DMS153 treated with DMSO at 0.1 percent for 48 hours (cell line): ENCODE data around the gene FHIT.
"Not testable (repeated sequence)": the region's sequence is repeated elsewhere in the genome, so short reads cannot be mapped to it uniquely, and the experiment has no call there.

ENCODE experiments used
- DNase-seq: peaks from one replicate; lab custom pipeline; 2025; ENCODE audit not compliant: unreplicated experiment; lab: John Stamatoyannopoulos, UW

FHIT gene

DNA sequence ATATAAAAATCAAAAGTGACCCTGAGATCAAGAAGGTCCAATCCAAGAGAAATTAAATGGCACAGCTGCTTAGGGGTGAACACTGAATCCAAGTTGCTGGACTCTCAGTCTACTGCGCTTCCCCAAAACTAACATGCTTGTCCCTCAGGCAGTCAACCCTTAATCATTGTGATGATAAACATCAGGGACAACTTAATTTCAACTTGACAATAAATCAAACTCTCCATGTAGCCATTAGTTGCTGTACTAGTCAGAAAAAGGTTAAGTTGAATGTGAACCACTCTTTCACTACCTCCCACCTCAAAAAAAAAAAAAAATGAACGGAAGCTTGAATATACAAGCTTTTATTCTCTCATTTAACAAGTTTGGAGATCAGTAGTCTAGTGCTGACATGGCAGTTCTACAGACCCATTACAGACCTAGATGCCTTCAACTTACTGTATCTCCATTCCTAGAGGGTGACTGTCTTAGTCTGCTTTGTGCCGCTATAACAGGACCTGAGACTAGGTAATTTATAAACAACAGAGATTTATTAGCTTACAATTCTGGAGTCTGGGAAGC, 185.7 kb downstream of the FHIT start:
- peak; percentile 5 for DNase-seq

DNA sequence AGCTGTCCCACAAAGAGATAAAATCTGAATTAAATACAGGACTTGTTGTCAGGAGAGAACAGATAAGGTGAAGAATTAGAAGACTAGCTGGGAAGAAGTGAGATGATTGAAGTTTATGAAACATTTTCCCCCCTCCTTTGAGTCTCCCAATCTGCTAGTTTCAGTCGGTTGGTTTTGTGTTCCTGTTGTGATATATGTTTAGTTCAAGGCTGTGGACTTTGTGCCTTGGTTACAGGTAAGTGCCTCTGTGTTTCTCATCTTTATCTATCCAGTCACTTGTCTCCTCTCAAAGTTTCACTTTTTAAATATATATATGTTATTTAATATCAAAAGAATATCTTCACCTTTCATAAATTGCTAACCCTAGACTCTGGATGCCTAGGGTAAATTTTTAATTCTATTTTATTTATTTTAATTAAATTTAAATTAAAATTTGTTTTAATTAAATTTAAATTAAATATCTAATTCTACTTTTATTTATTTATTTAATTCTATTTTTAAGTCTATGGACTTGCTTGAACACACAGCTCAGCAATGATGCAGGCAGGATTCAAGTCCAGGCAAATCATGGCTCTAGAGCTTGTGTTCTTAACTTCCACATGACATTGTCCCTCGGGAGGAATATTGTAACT, 190.0 kb downstream of the FHIT start:
- no peak for DNase-seq

DNA sequence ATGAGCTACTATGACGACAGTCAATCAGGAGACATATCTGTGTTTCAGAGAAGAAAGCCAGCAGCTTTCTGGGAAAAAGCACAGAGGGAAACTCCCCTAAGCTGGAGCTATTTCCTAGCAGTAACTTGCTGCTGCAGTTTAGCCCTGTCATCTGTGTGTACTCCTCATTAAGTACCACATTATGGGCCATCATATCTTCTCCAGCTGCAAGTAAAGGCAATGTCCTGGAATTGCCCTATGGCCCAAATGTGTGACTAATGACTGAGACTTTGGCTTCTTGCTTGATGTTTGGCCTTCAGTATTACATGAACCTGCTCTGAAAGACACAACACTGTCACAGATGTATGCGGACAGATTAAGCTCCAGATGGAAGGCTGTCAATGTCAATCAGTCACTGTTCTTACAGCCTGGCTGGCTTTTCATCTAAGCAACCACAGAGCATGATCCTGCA, 190.8 kb downstream of the FHIT start:
- no peak for DNase-seq

GRCh38 chr3:61058836-61059235, 192.4 kb downstream of the FHIT start:
- DNase-seq = no peak

DNA sequence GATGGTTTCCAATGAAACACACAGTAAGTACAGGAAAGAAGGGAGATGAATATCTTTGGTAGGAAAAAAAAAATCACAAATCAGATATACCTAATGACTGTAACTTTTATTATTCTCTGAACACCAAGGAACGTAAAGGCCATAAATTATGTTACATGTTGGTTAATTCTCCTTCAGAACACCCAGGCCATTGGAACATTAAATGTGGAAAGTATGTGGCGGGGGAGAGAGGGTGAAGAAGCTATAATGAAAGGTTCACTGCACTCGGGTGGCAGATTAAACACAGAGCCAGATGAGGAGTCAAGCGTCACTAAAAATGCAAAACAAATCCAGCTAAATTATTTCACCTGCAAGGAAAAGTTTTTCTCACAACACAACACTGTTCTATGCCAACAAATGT, 193.8 kb downstream of the FHIT start:
- no peak for DNase-seq

DNA sequence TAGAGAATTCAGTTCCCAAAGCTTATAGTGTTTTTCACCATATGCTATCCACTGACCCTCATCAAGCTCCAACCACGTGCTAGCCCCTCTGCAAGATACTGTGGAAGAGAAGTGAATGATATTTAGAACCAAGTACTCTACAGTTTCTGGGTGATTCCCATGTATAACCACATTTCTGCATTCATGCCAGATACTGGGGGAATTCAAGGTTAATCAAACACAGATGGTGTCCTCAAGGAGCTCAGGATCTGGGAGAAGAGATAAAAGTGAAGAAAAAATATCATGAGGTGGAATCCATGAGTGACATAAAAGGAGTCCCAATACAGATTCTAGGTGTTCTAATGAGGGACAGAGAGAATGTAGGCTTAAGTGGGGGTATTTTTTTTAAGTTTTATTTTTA, 195.8 kb downstream of the FHIT start:
- no peak for DNase-seq

DNA sequence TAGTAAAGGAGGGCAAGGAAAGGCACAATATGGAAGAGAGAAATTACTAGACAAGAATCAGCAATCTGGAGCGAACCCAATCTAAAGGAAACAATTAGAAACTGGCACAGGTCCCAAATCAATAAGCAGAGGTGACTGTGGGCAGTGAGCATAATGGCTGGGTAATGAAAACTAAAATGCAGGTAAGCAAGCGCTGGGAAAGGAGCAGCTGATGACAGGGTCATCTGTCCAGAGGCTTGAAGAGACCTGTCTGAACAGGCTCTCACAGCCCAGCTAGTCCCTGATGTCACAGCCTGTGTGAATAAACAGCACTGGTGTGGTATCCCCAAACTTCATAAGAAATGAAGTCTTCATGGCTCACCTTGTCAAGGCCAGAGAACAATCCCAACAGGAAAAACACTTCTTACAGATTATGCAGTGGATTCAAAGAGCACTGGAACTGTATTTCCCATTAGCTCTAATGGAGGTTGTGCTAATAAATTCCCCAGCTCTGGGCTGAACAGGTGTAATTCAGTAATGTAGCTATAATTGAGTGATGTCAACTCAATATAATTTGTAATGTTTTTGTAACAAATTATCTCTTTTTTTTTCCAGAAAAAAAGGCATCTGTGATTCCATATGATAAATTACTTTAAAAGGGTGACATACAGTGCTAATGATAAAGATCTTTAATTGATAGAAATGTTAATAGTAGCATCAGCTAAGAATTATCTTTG, 197.3 kb downstream of the FHIT start:
- DNase-seq = no peak

- no peak for DNase-seq
Measured at GRCh38 chr3:61052851-61053250, 198.4 kb downstream of the FHIT start.

DNA sequence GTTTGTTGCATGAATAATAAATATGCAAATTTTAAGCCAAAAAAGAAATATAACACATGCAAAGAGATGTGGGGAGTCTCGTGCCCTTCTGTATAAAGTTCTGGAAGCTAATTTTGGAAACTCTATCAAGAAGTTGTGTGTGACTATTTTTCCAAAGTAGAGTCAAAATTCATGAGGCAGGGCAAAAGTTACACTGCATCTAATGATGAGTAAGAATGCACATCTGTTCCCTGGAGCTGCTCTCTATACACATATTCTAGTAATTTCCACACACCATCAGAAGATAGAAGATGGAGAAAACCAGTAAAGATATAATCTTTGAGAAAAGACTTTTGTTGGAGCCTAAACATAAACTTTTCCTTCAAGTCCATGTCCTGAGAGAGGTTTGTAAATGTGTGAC, 199.6 kb downstream of the FHIT start:
- no peak for DNase-seq

DNA sequence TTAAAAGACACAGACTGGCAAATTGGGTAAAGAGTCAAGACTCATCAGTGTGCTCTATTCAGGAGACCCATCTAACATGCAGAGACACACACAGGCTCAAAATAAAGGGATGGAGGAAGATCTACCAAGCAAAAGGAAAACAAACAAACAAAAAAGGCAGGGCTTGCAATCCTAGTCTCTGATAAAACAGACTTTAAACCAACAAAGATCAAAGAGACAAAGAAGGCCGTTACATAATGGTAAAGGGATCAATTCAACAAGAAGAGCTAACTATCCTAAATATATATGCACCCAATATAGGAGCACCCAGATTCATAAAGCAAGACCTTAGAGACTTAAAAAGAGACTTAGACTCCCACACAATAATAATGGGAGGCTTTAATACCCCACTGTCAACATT, 206.1 kb downstream of the FHIT start:
- not testable (repeated sequence) for DNase-seq

GRCh38 chr3:61043156-61043555, 208.1 kb downstream of the FHIT start:
- DNase-seq = no peak

- no peak for DNase-seq
Measured at GRCh38 chr3:61040618-61041017, 210.6 kb downstream of the FHIT start.

DNA sequence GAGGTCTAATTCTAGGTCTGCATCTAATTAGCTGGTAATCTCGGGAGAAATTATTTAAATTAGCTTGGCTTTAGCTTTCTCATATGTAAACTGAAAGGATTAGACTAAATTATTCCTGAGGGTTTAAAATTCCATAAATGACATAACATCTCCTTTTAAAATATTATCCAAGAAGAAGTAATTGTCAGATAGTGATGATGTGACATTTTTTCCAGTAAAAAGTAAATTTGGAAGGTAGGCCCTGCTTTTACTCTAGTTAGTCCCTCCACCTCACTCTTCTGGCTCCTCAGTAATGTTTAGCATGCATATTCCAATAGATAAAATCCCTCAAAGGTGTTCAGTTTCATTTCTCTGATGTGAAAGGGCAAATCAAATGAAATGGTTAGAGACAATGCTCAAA, 215.7 kb downstream of the FHIT start:
- no peak for DNase-seq

GRCh38 chr3:61032991-61033390, 218.3 kb downstream of the FHIT start:
- DNase-seq = no peak

GRCh38 chr3:61031503-61031902, 219.7 kb downstream of the FHIT start:
- DNase-seq = no peak

GRCh38 chr3:61030469-61031035, 220.7 kb downstream of the FHIT start:
- no peak for DNase-seq

DNA sequence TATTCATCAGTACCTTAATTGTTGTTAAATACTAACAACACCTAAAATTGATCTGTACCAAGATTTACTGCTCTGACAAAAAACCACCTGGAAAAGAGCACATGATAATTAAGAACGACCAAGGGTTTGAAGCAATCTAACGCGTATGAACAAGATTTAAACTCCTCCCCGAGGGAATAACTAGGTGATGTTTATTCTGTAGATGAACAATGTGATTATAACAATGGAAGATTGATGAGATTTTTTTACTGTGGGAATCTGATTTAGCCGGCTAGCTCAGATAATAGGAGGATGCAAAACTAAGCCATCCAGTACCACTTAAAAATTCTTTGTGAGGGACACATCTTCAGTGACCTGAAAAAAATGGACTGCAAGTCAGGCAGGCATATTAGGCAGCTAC, 222.1 kb downstream of the FHIT start:
- no peak for DNase-seq

DNA sequence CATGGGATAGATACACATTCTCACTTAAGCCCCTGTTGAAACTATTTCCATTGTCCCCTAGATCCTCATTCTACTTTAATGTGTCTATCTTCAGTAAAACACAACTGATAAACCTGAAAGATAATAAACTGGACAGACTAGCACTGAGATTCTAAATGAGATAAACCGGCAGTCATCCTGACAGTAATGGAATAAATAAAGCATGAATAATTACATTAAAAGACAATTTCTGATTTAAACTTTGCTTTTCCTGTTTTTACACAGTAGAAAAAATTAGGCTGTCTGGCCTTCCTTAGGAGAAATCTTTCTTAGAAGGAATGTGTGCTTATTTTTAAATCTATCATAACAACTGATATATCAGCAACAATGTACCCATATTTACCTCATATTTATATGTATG, 232.4 kb downstream of the FHIT start:
- DNase-seq = no peak

DNA sequence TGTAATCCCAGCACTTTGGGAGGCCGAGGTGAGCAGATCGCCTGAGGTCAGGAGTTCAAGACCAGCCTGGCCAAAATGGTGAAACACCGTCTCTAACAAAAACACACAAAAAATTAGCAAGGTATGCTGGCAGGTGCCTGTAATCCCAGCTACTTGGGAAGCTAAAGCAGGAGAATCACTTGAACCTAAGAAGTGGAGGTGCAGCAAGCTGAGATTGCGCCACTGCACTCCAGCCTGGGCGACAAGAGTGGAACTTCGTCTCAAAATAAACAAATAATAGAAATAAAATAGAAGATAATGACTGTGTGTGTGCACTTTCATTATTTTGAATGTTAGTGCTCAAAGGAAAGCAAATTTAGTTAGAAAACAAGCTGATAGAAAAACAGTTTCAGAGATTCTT, 234.2 kb downstream of the FHIT start:
- not testable (repeated sequence) for DNase-seq

DNA sequence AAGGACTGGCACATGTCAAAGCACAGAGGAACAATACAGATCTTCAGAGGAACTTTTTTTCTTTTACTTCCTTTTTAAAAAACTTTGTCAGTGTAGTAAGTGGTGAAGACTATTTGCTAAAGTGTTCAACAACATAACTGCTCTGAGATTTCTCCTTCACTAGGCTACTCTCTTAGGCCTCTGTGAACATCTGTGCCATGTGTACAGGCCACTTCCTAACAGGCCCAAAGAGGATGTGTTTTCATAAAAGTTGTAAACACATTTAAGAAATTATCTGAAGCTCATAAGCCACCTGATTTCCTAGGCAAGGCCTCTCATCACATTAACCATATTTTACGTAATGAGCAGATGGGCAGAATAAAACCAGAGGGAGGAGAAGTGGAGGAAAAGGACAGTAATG, 235.4 kb downstream of the FHIT start:
- DNase-seq = no peak

DNA sequence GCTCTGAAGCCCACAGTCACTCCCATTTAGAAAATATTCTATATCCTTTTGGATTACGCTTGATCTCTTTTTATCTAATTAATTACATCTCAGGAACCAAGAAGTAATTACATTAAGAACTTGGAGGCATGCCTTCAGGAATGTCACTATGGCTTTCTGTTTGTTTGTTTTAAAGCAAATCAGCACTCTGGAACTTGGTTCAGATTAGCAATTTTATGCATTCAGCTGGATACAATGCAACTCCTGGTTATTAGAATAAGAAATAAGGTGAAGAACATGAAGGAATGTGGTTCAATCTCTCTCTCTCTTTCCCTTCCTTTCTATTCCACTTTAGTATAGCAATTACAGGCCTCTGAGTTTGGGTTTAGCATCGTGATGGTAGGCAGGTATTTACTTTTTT, 235.8 kb downstream of the FHIT start:
- no peak for DNase-seq

GRCh38 chr3:61008998-61009380, 242.3 kb downstream of the FHIT start:
- DNase-seq = no peak
